Kidney (tissue), 14 donors: ENCODE results near the gene DYNC1H1. TPM values are rescaled to one million over a fixed set of nuclear protein-coding genes. Genes with fewer than 3 reads are reported as not detected.

Experiments
- DNase-seq, 5 donors: peaks; one replicate each; pipeline ENCODE4 v3.0.0-alpha.2; 2013 to 2020
- FAIRE-seq: peaks from 2 replicates; lab custom pipeline; 2012; peaks lifted over from hg19 to GRCh38; lab: Jason Lieb, UNC
- H3K27ac ChIP-seq, 2 donors: one replicate each; pipeline ENCODE4 v1.7.0; 2013; ENCODE audit warnings: low read depth in 2 of 2, low read length in 2 of 2, inconsistent platforms in 1 of 2
- H3K27me3 ChIP-seq: one replicate; pipeline ENCODE4 v1.7.1; 2013; ENCODE audit warnings: low read length, inconsistent platforms; ENCODE audit not compliant: control insufficient read depth, insufficient read depth
- H3K36me3 ChIP-seq, 3 donors: one replicate each; pipeline versions ENCODE4 v1.7.0 to v1.7.1; 2013; ENCODE audit warnings: low read length in 3 of 3, control low read depth in 1 of 3, inconsistent platforms in 1 of 3; ENCODE audit not compliant: insufficient read depth in 3 of 3, control insufficient read depth in 2 of 3
- H3K4me1 ChIP-seq, 3 donors: one replicate each; pipeline versions ENCODE4 v1.7.0 to v1.7.1; 2013; ENCODE audit warnings: low read length in 3 of 3, inconsistent platforms in 1 of 3, low read depth in 1 of 3; ENCODE audit not compliant: control insufficient read depth in 2 of 3, insufficient read depth in 2 of 3
- H3K4me3 ChIP-seq, 3 donors: one replicate each; pipeline versions ENCODE4 v1.7.0 to v1.8.1; 2013; ENCODE audit warnings: low read length in 3 of 3, control low read depth in 1 of 3, inconsistent platforms in 1 of 3
- H3K9ac ChIP-seq, 3 donors: one replicate each; pipeline versions ENCODE4 v1.7.0 to v1.7.1; 2013; ENCODE audit warnings: low read length in 3 of 3, control low read depth in 1 of 3, inconsistent platforms in 1 of 3
- H3K9me3 ChIP-seq, 3 donors: one replicate each; pipeline versions ENCODE4 v1.7.0 to v1.7.1; 2013; ENCODE audit warnings: low read length in 3 of 3, control low read depth in 1 of 3, inconsistent platforms in 1 of 3; ENCODE audit not compliant: control insufficient read depth in 2 of 3, insufficient read depth in 1 of 3
- CTCF ChIP-seq: IDR thresholded peaks from 3 replicates; pipeline ENCODE4 v1.5.1; 2012; ENCODE audit warnings: mild to moderate bottlenecking, moderate library complexity, borderline replicate concordance; ENCODE audit not compliant: insufficient read depth; ENCODE audit errors: extremely low read depth
- intact Hi-C: fragments of 100-400 bp; cut with DNase I; formaldehyde crosslinking; loops from one replicate; pipeline ENCODE4 v1.11.1; 2022
- polyA plus RNA-seq: library from polyadenylated mRNA; stranded (reverse); fragments of 350-450 nt; fragmentation: Illumina TruSeq; extraction: RNeasy Lipid Tissue Mini Kit (QIAGEN cat#74804); gene quantifications from one replicate; pipeline ENCODE4 v1.2.3, GENCODE V29; 2014; ENCODE audit warnings: low read depth, low replicate concordance; ENCODE audit not compliant: insufficient read depth
- total RNA-seq: library from RNA; stranded (reverse); fragmentation: NEBNext Ultra II Directional; extraction: Animal tissue kit (Norgen Biotek cat#: 25700); gene quantifications from one replicate; pipeline ENCODE4 v1.2.1, GENCODE V29; 2021
- donor health status: control.
- donor health status: control.
- donor health status: control.
- donor health status: control.
- donor health status: control.
- donor health status: DM: yes; HTN: yes; CAD: no.
- donor health status: Normal renal cell carcinoma (clear cell type).

DYNC1H1 gene
- total and polyA plus RNA-seq, 2 donors from 2014 or later: 132 to 390 TPM

- Histone ChIP-seq H3K27ac (no peak overlapping the region), H3K9me3 (no peaks in the 10 kb centered on the region), H3K9ac (no peak overlapping the region), H3K4me3 (no peak overlapping the region), H3K4me1 (peaks cover 0 to 6% (median 4%) of the 10 kb centered on the region in 3 donors), H3K27me3 (no peaks in the 10 kb centered on the region), H3K36me3 (peaks cover 0 to 3% (median 2%) of the 10 kb centered on the region in 3 donors)
- intact Hi-C loops: no loop called here
- no peak for FAIRE-seq
- no peak for TF ChIP-seq CTCF
- no peak for DNase-seq
Observed at GRCh38 chr14:101966742-101967141, 2.4 kb downstream of the DYNC1H1 start.

- intact Hi-C loops: no loop called here
- Histone ChIP-seq H3K4me1 (peaks cover 0 to 11% (median 4%) of the 10 kb centered on the region in 3 donors), H3K9me3 (no peaks in the 10 kb centered on the region), H3K9ac (no peak overlapping the region), H3K4me3 (no peak overlapping the region), H3K27me3 (no peaks in the 10 kb centered on the region), H3K27ac (no peak overlapping the region), H3K36me3 (peaks cover 0 to 3% (median 2%) of the 10 kb centered on the region in 3 donors)
- TF ChIP-seq CTCF: no peak
- FAIRE-seq: no peak
- DNase-seq: no peak
Observed at GRCh38 chr14:101968186-101968585, 3.8 kb downstream of the DYNC1H1 start.

GRCh38 chr14:101969481-101969880, 5.1 kb downstream of the DYNC1H1 start:
- DNase-seq: no peak
- no peak for FAIRE-seq
- Histone ChIP-seq H3K9me3 (no peaks in the 10 kb centered on the region), H3K27me3 (no peaks in the 10 kb centered on the region), H3K9ac (no peak overlapping the region), H3K36me3 (peaks cover 0 to 3% (median 2%) of the 10 kb centered on the region in 3 donors), H3K4me1 (peaks cover 0 to 8% (median 4%) of the 10 kb centered on the region in 3 donors), H3K4me3 (no peak overlapping the region), H3K27ac (no peak overlapping the region)
- intact Hi-C loops: no loop called here
- TF ChIP-seq CTCF: no peak
